Measurements from ENCODE around the gene AVEN.

The AVEN gene

GRCh38 chr15:33844597-33844996 is 194.4 kb downstream of the AVEN start:
- Histone ChIP-seq H3K9me3 (ENCODE audit: severe bottlenecking) (no peaks in the 10 kb centered on the region), H3K4me3 (ENCODE audit: low read depth, low read length) (no peak overlapping the region), H3K27me3 (ENCODE audit: insufficient read depth, low read depth, severe bottlenecking) (no peaks in the 10 kb centered on the region), H3K36me3 (no peaks in the 10 kb centered on the region), H3K27ac (no peak overlapping the region)
- DNase-seq, result no peak
- TF ChIP-seq CTCF (IDR thresholded peaks at IDR 0.05; ENCODE audit: low read depth, low read length), result no peak

GRCh38 chr15:33844186-33844585 is 194.8 kb downstream of the AVEN start:
- DNase-seq, result no peak
- Histone ChIP-seq H3K36me3 (no peaks in the 10 kb centered on the region), H3K27me3 (ENCODE audit: insufficient read depth, low read depth, severe bottlenecking) (no peaks in the 10 kb centered on the region), H3K9me3 (ENCODE audit: severe bottlenecking) (no peaks in the 10 kb centered on the region), H3K4me3 (ENCODE audit: low read depth, low read length) (no peak overlapping the region), H3K27ac (no peak overlapping the region)
- TF ChIP-seq CTCF (IDR thresholded peaks at IDR 0.05; ENCODE audit: low read depth, low read length), result no peak

GRCh38 chr15:33840615-33841014 is 198.4 kb downstream of the AVEN start:
- Histone ChIP-seq H3K4me3 (ENCODE audit: low read depth, low read length) (no peak overlapping the region), H3K27ac (no peak overlapping the region), H3K36me3 (no peaks in the 10 kb centered on the region), H3K9me3 (ENCODE audit: severe bottlenecking) (no peaks in the 10 kb centered on the region), H3K27me3 (ENCODE audit: insufficient read depth, low read depth, severe bottlenecking) (no peaks in the 10 kb centered on the region)
- no peak for DNase-seq
- TF ChIP-seq CTCF (IDR thresholded peaks at IDR 0.05; ENCODE audit: low read depth, low read length), result no peak

- DNase-seq, result no peak
- Histone ChIP-seq H3K4me3 (ENCODE audit: low read depth, low read length) (no peak overlapping the region), H3K36me3 (no peaks in the 10 kb centered on the region), H3K27ac (no peak overlapping the region), H3K27me3 (ENCODE audit: insufficient read depth, low read depth, severe bottlenecking) (no peaks in the 10 kb centered on the region), H3K9me3 (ENCODE audit: severe bottlenecking) (no peaks in the 10 kb centered on the region)
- TF ChIP-seq CTCF (IDR thresholded peaks at IDR 0.05; ENCODE audit: low read depth, low read length), result no peak
Observed at GRCh38 chr15:33839540-33839939, 199.5 kb downstream of the AVEN start.

GRCh38 chr15:33837294-33837693 is 201.7 kb downstream of the AVEN start:
- no peak for TF ChIP-seq CTCF (IDR thresholded peaks at IDR 0.05; ENCODE audit: low read depth, low read length)
- Histone ChIP-seq H3K27me3 (ENCODE audit: insufficient read depth, low read depth, severe bottlenecking) (no peaks in the 10 kb centered on the region), H3K4me3 (ENCODE audit: low read depth, low read length) (no peak overlapping the region), H3K9me3 (ENCODE audit: severe bottlenecking) (no peaks in the 10 kb centered on the region), H3K36me3 (no peaks in the 10 kb centered on the region), H3K27ac (no peak overlapping the region)
- DNase-seq, result no peak

DNA sequence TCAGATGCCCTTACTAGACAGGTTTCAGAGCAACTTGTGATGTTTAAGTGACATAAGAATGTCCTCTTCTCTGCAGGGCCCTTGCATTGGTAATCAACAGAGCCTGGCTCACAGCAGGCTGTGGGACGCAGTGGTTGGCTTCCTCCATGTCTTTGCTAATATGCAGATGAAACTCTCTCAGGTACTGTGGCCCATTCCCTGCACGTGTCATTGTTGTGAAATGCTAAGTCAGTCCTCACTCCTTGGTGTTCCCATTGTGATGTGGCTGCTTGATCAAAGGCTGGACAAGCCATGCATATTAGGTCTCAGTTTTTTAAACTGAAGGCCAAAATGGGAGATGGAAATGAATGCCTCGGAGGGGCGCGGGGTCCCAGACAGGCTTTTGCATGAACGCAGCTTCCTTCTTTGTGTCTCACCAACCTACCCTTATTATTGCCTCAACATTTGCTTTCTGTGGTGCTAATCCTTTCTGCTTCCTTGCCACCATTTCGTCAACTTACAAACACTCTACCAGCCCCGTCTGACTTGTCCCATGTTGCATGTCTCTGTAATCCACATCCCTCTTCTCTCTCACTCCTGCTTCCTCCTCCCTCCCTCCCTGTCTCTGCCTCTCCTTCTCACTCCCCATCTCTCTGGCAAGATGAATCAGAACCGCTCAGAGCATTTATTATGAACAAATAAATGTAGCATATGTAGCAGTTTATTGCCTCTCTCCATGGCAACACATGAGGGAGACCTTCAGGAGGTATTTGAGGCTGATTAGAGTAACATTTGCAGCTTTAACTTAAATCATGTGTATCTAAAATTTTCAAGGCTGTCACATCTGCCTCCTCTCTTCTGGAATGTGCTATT is 203.9 kb downstream of the AVEN start:
- Histone ChIP-seq H3K4me3 (ENCODE audit: low read depth, low read length) (no peak overlapping the region), H3K36me3 (no peaks in the 10 kb centered on the region), H3K27me3 (ENCODE audit: insufficient read depth, low read depth, severe bottlenecking) (no peaks in the 10 kb centered on the region), H3K9me3 (ENCODE audit: severe bottlenecking) (no peaks in the 10 kb centered on the region), H3K27ac (no peak overlapping the region)
- DNase-seq, result no peak
- TF ChIP-seq CTCF (IDR thresholded peaks at IDR 0.05; ENCODE audit: low read depth, low read length), result no peak

Measured in WERI-Rb-1 (cell line).